Glutamatergic neuron (in vitro differentiated cells): Measurements from ENCODE around the gene WDR37. TPM values are rescaled to one million over a fixed set of nuclear protein-coding genes. Genes with fewer than 3 reads are reported as not detected.

Experiments
- DNase-seq: peaks from one replicate; pipeline ENCODE4 v3.0.0; 2022
- H3K27ac Mint-ChIP-seq: one replicate; pipeline ENCODE4 v1.8.0; 2020; ENCODE audit warnings: mild to moderate bottlenecking, mixed read lengths, inconsistent platforms; ENCODE audit not compliant: unreplicated experiment
- H3K27me3 Mint-ChIP-seq: one replicate; pipeline ENCODE4 v1.8.0; 2020; ENCODE audit warnings: mild to moderate bottlenecking, moderate library complexity, mixed read lengths, inconsistent platforms; ENCODE audit not compliant: unreplicated experiment
- H3K36me3 Mint-ChIP-seq: one replicate; pipeline ENCODE4 v1.8.0; 2020; ENCODE audit warnings: mild to moderate bottlenecking, mixed read lengths, inconsistent platforms; ENCODE audit not compliant: unreplicated experiment
- H3K4me1 Mint-ChIP-seq: one replicate; pipeline ENCODE4 v1.8.0; 2020; ENCODE audit warnings: mild to moderate bottlenecking, low read depth, mixed read lengths, inconsistent platforms; ENCODE audit not compliant: unreplicated experiment
- H3K4me3 Mint-ChIP-seq: one replicate; pipeline ENCODE4 v1.8.0; 2020; ENCODE audit warnings: mild to moderate bottlenecking, mixed read lengths, inconsistent platforms; ENCODE audit not compliant: unreplicated experiment
- H3K9me3 Mint-ChIP-seq: one replicate; pipeline ENCODE4 v1.8.0; 2020; ENCODE audit warnings: mild to moderate bottlenecking, moderate library complexity, mixed read lengths, inconsistent platforms; ENCODE audit not compliant: unreplicated experiment
- total RNA-seq: library from RNA; stranded (reverse); fragmentation: NEBNext Ultra II Directional; extraction: Animal tissue kit (Norgen Biotek cat#: 25700); gene quantifications from one replicate; pipeline ENCODE4 v1.2.1, GENCODE V29; 2021; ENCODE audit not compliant: unreplicated experiment
- TF ChIP-seq, protein P1 (sequence below): fragments of 200-600 bp; sonication (generic); IDR thresholded peaks from one replicate; pipeline ENCODE4 v1.5.0; 2021; ENCODE audit not compliant: partially characterized antibody, unreplicated experiment

Gene WDR37
- total RNA-seq, 1 donor from 2014 or later, result 27.8 TPM

DNA sequence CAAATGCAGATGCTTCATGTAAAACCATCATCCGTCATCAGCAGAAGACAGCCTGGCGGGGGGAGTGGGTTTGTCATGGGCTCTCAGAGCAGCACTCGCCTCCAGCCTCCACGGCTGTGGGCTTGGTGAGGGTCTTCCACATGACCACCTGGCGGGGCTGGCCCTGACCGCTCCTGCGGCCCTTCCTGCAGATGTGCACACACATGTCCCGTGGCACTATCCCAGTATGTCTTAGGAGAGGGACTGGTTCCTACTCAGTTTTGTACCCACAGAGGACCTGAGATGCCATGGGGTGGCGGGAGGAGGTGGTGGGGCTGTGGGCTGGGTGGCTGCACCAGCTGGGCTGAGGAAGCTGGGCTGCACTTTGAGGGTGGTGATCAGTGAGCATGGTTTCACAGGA, 35.2 kb upstream of the WDR37 start:
- H3K9me3 Mint-ChIP-seq, result peaks cover 3% of the 10 kb centered on the region
- H3K27me3 Mint-ChIP-seq, result no peaks in the 10 kb centered on the region
- no peak for DNase-seq
- no peaks in the 10 kb centered on the region for H3K4me1 Mint-ChIP-seq
- TF ChIP-seq, protein P1, sequence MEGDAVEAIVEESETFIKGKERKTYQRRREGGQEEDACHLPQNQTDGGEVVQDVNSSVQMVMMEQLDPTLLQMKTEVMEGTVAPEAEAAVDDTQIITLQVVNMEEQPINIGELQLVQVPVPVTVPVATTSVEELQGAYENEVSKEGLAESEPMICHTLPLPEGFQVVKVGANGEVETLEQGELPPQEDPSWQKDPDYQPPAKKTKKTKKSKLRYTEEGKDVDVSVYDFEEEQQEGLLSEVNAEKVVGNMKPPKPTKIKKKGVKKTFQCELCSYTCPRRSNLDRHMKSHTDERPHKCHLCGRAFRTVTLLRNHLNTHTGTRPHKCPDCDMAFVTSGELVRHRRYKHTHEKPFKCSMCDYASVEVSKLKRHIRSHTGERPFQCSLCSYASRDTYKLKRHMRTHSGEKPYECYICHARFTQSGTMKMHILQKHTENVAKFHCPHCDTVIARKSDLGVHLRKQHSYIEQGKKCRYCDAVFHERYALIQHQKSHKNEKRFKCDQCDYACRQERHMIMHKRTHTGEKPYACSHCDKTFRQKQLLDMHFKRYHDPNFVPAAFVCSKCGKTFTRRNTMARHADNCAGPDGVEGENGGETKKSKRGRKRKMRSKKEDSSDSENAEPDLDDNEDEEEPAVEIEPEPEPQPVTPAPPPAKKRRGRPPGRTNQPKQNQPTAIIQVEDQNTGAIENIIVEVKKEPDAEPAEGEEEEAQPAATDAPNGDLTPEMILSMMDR, result no peak
- H3K27ac Mint-ChIP-seq, result no peak overlapping the region
- H3K36me3 Mint-ChIP-seq, result peaks cover 4% of the 10 kb centered on the region
- no peak overlapping the region for H3K4me3 Mint-ChIP-seq

DNA sequence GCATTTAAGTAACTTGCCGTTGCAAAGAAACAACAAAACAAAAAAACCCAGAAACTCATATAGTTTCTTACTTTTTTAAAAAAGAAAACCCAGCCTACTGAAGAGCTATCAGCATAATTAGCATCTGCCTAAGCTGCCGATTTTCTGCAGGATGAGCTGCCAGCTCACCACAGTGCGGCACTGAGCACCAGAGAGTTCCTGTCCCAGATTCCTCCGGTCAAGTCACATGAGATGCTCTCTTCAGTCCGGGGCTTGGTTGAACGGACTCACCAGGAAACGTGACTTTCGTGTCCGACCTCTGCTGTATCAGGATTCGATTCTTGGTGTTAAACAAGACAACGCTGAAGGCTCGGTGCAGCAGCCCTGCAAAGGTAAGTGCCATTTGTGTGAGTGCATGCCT, 33.8 kb upstream of the WDR37 start:
- no peaks in the 10 kb centered on the region for H3K27me3 Mint-ChIP-seq
- H3K4me3 Mint-ChIP-seq, result no peak overlapping the region
- no peak overlapping the region for H3K27ac Mint-ChIP-seq
- peaks cover 4% of the 10 kb centered on the region for H3K36me3 Mint-ChIP-seq
- no peaks in the 10 kb centered on the region for H3K4me1 Mint-ChIP-seq
- TF ChIP-seq, protein P1, result no peak
- H3K9me3 Mint-ChIP-seq, result peaks cover 3% of the 10 kb centered on the region
- no peak for DNase-seq

DNA sequence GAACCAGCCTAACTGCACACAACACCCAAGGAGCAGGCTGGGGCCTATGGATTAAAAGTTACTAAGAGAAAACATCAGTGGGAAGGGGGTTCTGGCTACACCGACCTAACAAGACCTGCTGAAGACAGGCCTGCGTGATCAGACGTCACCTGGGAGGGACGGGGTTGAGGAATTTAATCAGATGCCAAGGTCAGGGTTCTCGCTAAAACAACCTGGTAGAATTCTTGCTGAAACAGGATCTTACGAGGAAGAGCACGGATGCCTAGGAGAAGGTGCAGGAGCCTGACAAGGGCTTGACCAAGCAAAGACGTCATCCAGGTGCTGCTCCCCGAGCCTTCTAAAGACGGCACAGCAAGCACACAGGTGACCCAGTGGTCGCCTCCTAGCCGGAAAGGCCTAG, 32.1 kb upstream of the WDR37 start:
- H3K27ac Mint-ChIP-seq, result no peak overlapping the region
- H3K27me3 Mint-ChIP-seq, result no peaks in the 10 kb centered on the region
- H3K36me3 Mint-ChIP-seq, result peaks cover 4% of the 10 kb centered on the region
- DNase-seq, result no peak
- H3K4me3 Mint-ChIP-seq, result no peak overlapping the region
- no peaks in the 10 kb centered on the region for H3K4me1 Mint-ChIP-seq
- peaks cover 3% of the 10 kb centered on the region for H3K9me3 Mint-ChIP-seq
- TF ChIP-seq, protein P1, result no peak

DNA sequence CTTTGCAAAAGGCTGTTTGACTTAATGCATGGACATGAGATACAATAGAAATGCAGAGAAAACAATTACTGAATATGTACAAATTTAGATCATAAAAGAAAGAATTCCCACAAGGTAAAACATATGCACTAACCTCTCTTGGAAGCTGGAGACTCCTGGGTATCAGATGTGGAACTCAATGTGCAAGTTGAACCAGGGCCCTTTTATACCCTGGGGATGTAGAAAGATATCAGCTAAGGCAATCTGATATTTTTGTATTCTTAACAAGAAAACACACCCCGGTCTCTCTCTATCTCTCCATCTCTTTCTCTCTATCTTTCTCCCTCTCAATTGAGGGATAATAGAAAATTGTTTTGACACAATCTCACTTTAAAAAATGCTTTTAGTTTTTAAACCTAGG, 30.5 kb upstream of the WDR37 start, which contains the start of gene IDI2:
TSS of gene IDI2 (minus strand) at position 177 of the 400 bp plus-strand sequence. CDS start 1,136 bp downstream, outside the sequence.
- no peaks in the 10 kb centered on the region for H3K4me1 Mint-ChIP-seq
- no peaks in the 10 kb centered on the region for H3K27me3 Mint-ChIP-seq
- no peak within 1 kb of the TSS for H3K4me3 Mint-ChIP-seq
- H3K9me3 Mint-ChIP-seq, result peaks cover 1% of the 10 kb centered on the region
- peaks cover 4% of the 10 kb centered on the region for H3K36me3 Mint-ChIP-seq
- DNase-seq, result no peak
- TF ChIP-seq, protein P1, result no peak
- H3K27ac Mint-ChIP-seq, result no peak within 1 kb of the TSS

DNA sequence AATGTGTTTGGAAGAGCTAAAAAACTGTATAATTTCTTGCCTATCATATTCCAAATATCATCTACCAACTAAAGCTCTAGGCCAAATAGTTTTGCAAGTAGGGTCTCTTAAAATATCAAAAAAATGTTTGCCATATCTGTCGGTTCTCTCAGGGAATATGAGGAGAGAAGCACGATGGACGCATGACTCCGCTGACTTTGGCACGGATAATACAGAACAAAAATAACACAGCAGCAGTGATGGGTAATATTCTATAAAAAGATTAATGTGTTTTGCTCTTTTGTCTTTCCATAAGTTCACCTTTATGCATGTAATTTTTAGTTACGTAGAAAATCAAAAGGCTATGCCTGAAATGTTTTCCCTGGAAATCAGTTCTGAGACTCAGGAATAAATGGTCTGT, 29.6 kb upstream of the WDR37 start:
- Mint-ChIP-seq H3K4me1 (no peaks in the 10 kb centered on the region), H3K36me3 (peaks cover 4% of the 10 kb centered on the region), H3K27me3 (no peaks in the 10 kb centered on the region)

More for the DNA sequence above, 29.6 kb upstream of the WDR37 start:
- Mint-ChIP-seq H3K4me3 (no peak overlapping the region), H3K27ac (no peak overlapping the region), H3K9me3 (peaks cover under 1% of the 10 kb centered on the region)
- DNase-seq, result no peak
- TF ChIP-seq, protein P1, result no peak
